ENCODE data around the gene NR6A1.

GRCh38 chr9:124725068-124725452, 46.1 kb downstream of the NR6A1 start:
- TF ChIP-seq BACH2 (CRISPR knock-in tag; IDR thresholded peaks at IDR 0.05; ENCODE audit: borderline replicate concordance) = no peak
- no peak for TF ChIP-seq CSRNP3 (CRISPR knock-in tag; IDR thresholded peaks at IDR 0.05)
- no peak for TF ChIP-seq TOX (CRISPR knock-in tag; IDR thresholded peaks at IDR 0.05; ENCODE audit: borderline replicate concordance)
- TF ChIP-seq TSHZ2 (CRISPR knock-in tag; IDR thresholded peaks at IDR 0.05) = no peak
- TF ChIP-seq PATZ1 (CRISPR knock-in tag; IDR thresholded peaks at IDR 0.05; ENCODE audit: borderline replicate concordance) = no peak
- TF ChIP-seq SNAI2 (CRISPR knock-in tag; IDR thresholded peaks at IDR 0.05) = no peak
- TF ChIP-seq POU6F1 (CRISPR knock-in tag; IDR thresholded peaks at IDR 0.05; ENCODE audit: borderline replicate concordance, low read depth) = no peak
- TF ChIP-seq CREB5 (CRISPR knock-in tag; IDR thresholded peaks at IDR 0.05; ENCODE audit: low read depth) = no peak

All from SK-N-SH treated with all-trans-retinoic acid at 6 μM for 48 hours (cell line).